ENCODE measurements around the gene USP53.

Gene USP53

DNA sequence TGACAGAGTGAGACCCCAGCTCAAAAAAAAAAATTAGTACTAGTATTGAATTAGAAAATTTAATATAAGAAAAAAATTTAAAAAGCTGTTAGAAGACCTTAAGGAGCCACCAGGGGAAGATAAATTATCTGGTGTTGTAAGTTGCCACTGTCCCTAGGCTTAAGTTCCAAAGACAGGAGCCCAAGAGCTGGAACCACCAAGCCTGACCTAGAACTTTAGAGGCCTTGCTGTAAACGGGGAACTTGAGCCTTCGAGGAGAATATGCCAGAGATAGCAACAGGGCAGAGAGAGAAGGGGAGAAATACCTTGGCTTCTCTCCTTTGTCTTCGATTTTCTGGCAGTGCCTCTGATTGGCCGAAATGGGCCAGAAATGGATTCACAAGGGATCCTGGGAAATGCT, 8.9 kb downstream of the USP53 start:
- no peak for DNase-seq (ENCODE audit: low read depth)
- H3K4me3 ChIP-seq (ENCODE audit: low read length): no peak overlapping the region
- TF ChIP-seq, protein P1, sequence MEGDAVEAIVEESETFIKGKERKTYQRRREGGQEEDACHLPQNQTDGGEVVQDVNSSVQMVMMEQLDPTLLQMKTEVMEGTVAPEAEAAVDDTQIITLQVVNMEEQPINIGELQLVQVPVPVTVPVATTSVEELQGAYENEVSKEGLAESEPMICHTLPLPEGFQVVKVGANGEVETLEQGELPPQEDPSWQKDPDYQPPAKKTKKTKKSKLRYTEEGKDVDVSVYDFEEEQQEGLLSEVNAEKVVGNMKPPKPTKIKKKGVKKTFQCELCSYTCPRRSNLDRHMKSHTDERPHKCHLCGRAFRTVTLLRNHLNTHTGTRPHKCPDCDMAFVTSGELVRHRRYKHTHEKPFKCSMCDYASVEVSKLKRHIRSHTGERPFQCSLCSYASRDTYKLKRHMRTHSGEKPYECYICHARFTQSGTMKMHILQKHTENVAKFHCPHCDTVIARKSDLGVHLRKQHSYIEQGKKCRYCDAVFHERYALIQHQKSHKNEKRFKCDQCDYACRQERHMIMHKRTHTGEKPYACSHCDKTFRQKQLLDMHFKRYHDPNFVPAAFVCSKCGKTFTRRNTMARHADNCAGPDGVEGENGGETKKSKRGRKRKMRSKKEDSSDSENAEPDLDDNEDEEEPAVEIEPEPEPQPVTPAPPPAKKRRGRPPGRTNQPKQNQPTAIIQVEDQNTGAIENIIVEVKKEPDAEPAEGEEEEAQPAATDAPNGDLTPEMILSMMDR (IDR thresholded peaks at IDR 0.05; ENCODE audit: insufficient read depth, low read depth, low read length, missing control alignments): peak; percentile 3

DNA sequence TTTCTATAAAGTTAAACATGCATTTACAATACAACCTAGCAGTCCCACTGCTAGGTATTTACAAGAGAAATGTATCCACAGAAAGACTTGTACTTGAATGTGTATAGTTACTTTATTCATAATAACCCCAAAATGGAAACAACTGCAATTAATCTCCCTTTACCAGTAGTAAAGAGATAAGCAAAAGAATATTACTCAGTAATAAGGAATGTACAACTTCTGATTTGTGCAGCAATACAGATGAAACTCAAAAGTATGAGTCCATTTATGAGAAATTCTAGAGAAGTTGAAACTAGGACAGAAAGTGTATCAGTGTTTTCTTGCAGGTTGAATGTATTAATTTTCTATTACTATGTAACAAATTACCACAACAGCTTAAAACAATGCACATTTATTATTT, 15.2 kb downstream of the USP53 start:
- DNase-seq (ENCODE audit: low read depth): no peak
- TF ChIP-seq, protein P1 (IDR thresholded peaks at IDR 0.05; ENCODE audit: insufficient read depth, low read depth, low read length, missing control alignments): no peak

DNA sequence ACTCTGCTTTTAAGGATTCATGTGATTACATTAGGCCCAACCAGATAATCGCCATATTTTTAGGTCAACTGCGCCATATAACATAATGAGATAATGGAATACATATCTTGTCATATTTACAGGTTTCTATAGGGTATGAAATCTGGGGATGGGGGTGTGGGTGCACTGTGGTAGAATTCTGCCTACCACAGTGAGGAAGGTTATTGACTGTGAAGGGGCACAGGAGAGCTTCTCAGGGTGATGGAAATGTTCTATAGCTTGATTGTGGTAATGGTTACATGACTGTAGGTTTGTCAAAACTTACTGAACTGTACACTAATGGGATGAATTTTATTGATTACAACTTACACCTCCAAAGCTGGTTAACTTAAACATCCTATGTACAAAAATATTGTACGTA, 15.9 kb downstream of the USP53 start:
- TF ChIP-seq, protein P1 (IDR thresholded peaks at IDR 0.05; ENCODE audit: insufficient read depth, low read depth, low read length, missing control alignments): no peak
- no peak for DNase-seq (ENCODE audit: low read depth)
- no peak overlapping the region for H3K4me3 ChIP-seq (ENCODE audit: low read length)

More for the DNA sequence above, 15.2 kb downstream of the USP53 start:
- no peak overlapping the region for H3K4me3 ChIP-seq (ENCODE audit: low read length)

DNA sequence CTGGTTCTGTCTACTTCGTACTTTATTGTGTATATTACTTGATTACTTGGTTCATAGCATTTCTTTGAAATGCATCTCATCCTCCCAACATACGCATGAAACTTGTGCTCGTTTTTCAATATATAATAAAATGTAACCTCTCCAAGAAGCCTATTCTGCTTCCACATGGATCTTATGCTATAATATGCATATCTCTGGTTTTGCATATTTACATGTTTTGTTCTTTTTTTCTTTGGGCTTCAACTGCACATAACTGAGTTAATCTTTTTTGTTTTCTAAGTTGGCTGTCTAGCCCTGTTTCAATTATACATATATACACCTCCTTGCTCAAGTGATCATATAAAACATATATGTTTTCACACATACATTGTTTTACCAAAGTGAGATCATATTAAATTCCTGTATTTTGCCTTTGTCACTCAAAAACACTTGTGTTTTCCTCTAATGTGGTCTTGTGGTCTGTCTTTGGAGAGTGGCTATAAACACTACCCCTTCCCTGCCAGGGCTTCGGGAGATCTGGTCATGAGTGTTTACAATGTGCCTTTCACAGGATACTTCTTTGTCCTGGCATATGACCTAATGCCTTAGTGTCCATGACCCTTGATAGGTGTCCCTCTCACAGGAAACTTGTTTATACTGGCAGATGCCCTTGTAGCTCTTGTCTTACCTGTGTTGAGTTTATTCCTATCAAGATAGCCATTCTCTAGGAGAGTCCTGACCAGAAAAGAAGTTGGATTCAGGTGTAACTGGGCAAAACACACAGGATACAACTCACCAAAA, 17.6 kb downstream of the USP53 start:
- no peak for DNase-seq (ENCODE audit: low read depth)
- TF ChIP-seq, protein P1 (IDR thresholded peaks at IDR 0.05; ENCODE audit: insufficient read depth, low read depth, low read length, missing control alignments): no peak
- no peak overlapping the region for H3K4me3 ChIP-seq (ENCODE audit: low read length)

DNA sequence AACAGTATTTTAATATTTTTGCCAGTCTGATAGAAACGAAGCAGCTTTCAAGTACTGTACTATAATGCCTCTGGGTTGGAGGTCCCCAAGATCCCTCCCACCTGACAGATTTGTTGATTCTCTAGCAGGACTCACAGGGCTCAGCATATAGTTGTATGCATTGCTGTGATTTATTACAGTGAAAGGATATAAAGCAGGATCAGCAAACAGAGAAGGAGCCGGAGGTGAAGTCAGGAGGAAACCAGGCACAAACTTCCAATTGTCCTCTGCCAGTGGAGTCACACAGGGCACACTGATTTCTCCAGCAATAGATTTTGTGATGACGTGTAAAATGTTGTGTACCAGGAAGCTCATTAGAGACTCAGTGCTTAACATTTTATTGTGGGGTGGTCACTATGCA, 19.0 kb downstream of the USP53 start:
- H3K4me3 ChIP-seq (ENCODE audit: low read length): no peak overlapping the region
- TF ChIP-seq, protein P1 (IDR thresholded peaks at IDR 0.05; ENCODE audit: insufficient read depth, low read depth, low read length, missing control alignments): no peak
- no peak for DNase-seq (ENCODE audit: low read depth)

DNA sequence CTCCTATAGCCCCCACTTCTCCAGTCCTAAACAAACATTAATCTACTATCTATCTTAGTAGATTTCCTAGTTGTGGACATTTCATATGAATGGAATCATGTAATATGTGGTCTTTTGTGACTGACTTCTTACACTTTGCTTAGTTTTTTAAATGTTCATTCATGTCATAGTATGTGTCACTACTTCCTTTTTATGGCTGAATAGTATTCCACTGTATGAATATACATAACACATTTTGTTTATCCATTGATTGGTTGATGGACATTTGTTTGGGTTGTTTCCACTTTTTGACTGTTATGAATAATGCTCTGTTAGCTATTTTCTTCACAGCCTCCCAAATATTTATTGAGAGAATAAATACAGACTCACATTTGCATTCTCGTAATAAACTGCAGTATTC, 19.8 kb downstream of the USP53 start:
- TF ChIP-seq, protein P1 (IDR thresholded peaks at IDR 0.05; ENCODE audit: insufficient read depth, low read depth, low read length, missing control alignments): no peak
- no peak for DNase-seq (ENCODE audit: low read depth)

DNA sequence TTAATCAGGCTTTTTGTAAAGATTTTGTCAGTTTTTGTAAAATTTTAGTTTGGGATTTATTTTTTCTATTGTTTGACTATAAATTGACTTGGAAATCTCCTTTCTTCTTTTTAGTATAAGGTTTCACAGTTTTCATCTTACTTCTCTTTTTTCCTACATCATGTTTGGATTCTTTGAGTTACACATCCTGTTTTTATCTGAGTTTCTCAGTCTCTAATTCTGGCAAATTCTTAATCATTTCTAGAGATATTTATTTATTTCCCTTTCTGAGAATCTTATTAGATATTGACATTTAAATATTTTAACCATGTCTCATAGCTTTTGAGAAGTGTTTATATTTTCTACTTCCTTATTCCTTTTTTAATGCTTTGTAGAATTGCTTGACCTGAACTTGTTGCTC, 20.7 kb downstream of the USP53 start:
- DNase-seq (ENCODE audit: low read depth): no peak
- TF ChIP-seq, protein P1 (IDR thresholded peaks at IDR 0.05; ENCODE audit: insufficient read depth, low read depth, low read length, missing control alignments): no peak
- no peak overlapping the region for H3K4me3 ChIP-seq (ENCODE audit: low read length)

More for the DNA sequence above, 19.8 kb downstream of the USP53 start:
- H3K4me3 ChIP-seq (ENCODE audit: low read length): no peak overlapping the region

Measured in epithelial cell of esophagus (primary cell).